HepG2 (cell line): ENCODE results near the gene ARHGAP45. TPM values are rescaled to one million over a fixed set of nuclear protein-coding genes. Genes with fewer than 3 reads are reported as not detected.

Experiments used
- ASH2L ChIP-seq: fragments of 300-600, 200-600 bp; sonication (generic); IDR thresholded peaks from 2 replicates; pipeline ENCODE4 v1.7.0; 2017; ENCODE audit warnings: low read depth, mild to moderate bottlenecking, moderate library complexity, mixed read lengths, low read length; ENCODE audit not compliant: insufficient read length
- FOXP1 ChIP-seq, 2 experiments: fragments of 450-650 bp in 1 of 2; IDR thresholded peaks; 2 replicates each; pipeline ENCODE4 v1.6.1; 2017 to 2018; ENCODE audit warnings: antibody characterized with exemption in 1 of 2
- MBD4 ChIP-seq: IDR thresholded peaks from 2 replicates; pipeline ENCODE4 v1.6.1; 2012; ENCODE audit warnings: low read length, inconsistent platforms, borderline replicate concordance
- NFYC ChIP-seq: IDR thresholded peaks from 2 replicates; pipeline ENCODE4 v1.6.1; 2016; ENCODE audit warnings: missing genetic modification reagents, missing compliant biosample characterization
- PAWR ChIP-seq: sonication (generic); formaldehyde crosslinking; IDR thresholded peaks from 2 replicates; pipeline ENCODE4 v1.4.0; 2020; ENCODE audit warnings: missing genetic modification reagents, mild to moderate bottlenecking, borderline replicate concordance
- PHF21A ChIP-seq: sonication (generic); formaldehyde crosslinking; IDR thresholded peaks from 2 replicates; pipeline ENCODE4 v1.5.0; 2020; ENCODE audit warnings: mild to moderate bottlenecking, missing genetic modification reagents
- SAP130 ChIP-seq: IDR thresholded peaks from 2 replicates; pipeline ENCODE4 v1.6.1; 2016; ENCODE audit warnings: low read depth
- SIX4 ChIP-seq: sonication (generic); formaldehyde crosslinking; IDR thresholded peaks from 2 replicates; pipeline ENCODE4 v1.4.0; 2020; ENCODE audit warnings: missing genetic modification reagents
- ZFX ChIP-seq: sonication (generic); formaldehyde crosslinking; IDR thresholded peaks from 2 replicates; pipeline ENCODE4 v1.4.0; 2020; ENCODE audit warnings: mild to moderate bottlenecking, low read depth, missing genetic modification reagents, moderate library complexity
- ZNF777 ChIP-seq: sonication (generic); formaldehyde crosslinking; IDR thresholded peaks from 2 replicates; pipeline ENCODE4 v1.4.0; 2020; ENCODE audit warnings: missing genetic modification reagents
- polyA plus RNA-seq, 8 experiments: library from polyadenylated mRNA; depleted of rRNA in 3 of 8; stranded (reverse) in 7 of 8; unstranded in 1 of 8; fragments of >200 nt; fragmentation: Illumina TruSeq in 4 of 8; extraction: Trizol in 4 of 8; gene quantifications; 2 replicates each; pipeline versions ENCODE4 v1.2.1 to v1.2.3, GENCODE V29; 2011 to 2016; ENCODE audit warnings: low read depth in 4 of 8, missing spikeins in 1 of 8, mixed read lengths in 1 of 8; ENCODE audit not compliant: insufficient read depth in 1 of 8
- total RNA-seq, 5 experiments: library from RNA; depleted of rRNA; stranded (reverse); fragments of >200 nt; fragmentation: Illumina TruSeq; extraction: Trizol; gene quantifications; 2 replicates each; pipeline ENCODE4 v1.2.3, GENCODE V29; 2016; ENCODE audit warnings: low read depth in 1 of 5
- TF ChIP-seq, protein P1 (sequence below): sonication (generic); IDR thresholded peaks from 2 replicates; pipeline ENCODE4 v1.6.1; 2016; ENCODE audit warnings: low read depth, borderline replicate concordance
- TF ChIP-seq, protein P2 (sequence below): sonication (generic); formaldehyde crosslinking; conservative IDR thresholded peaks from 2 replicates; pipeline ENCODE4 v1.4.0; 2020; ENCODE audit warnings: mild to moderate bottlenecking, missing genetic modification reagents, moderate library complexity
- TF ChIP-seq, protein P3 (sequence below): sonication (generic); formaldehyde crosslinking; IDR thresholded peaks from 2 replicates; pipeline ENCODE4 v1.8.1; 2023; ENCODE audit warnings: missing genetic modification reagents, inconsistent platforms, borderline replicate concordance
- TF ChIP-seq, protein P4 (sequence below): sonication (generic); formaldehyde crosslinking; IDR thresholded peaks from 2 replicates; pipeline ENCODE4 v1.5.0; 2020; ENCODE audit warnings: missing genetic modification reagents
- TF ChIP-seq, protein P5 (sequence below): sonication (generic); formaldehyde crosslinking; IDR thresholded peaks from 2 replicates; pipeline ENCODE4 v1.4.0; 2020; ENCODE audit warnings: mild to moderate bottlenecking, missing genetic modification reagents

The ARHGAP45 gene
- total and polyA plus RNA-seq, 2 of the 13 experiments (the other 11 are each of a cell fraction or from before 2014, with no cell fraction given): 0.84 to 32.0 TPM

DNA sequence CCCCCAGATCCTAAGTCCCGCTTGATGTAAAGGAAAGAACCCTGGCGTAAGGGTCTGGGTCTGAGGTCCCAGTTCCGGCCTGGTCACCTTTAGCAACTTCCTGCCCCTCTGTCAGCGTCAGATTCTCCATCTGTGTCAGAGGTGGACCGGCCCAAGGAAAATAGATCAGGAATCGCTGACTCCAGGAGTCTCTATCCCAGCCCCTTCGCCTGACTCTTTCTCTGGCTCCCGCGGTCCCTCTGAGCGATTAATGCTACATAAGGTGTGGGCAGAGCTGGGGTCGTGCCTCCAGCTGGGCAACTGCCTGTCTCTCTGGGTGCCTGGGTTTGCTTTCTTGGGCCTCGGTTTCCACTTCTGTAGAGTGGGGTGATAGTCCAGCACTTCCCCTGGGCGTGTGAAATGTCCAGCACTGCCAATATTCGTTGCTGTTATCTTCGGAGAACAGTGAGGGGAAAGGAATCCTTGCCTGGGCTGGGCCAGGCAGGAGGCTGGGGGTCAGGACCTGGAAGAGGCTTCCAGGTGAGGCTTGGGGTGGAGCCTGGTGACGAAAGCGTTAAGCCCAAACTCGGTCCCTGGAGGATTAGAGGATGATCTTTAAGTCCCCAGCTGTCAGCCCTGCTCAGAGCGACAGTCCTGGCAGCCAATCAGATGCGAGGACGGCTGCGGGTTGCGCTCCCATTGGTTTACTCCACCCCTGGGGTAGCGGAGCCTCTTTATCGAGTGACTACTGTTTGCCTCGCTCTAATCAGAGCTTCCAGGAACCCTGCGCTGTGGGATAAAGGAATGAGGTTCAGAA is 26.3 kb upstream of the ARHGAP45 start (continued):
- TF ChIP-seq FOXP1 (IDR thresholded peaks at IDR 0.05) (no peak), FOXP1 (CRISPR knock-in tag; IDR thresholded peaks at IDR 0.05) (no peak), MBD4 (no peak), ZFX (CRISPR knock-in tag) (peak; percentile 36; the same call in 1 of the 2 replicates), ZNF777 (CRISPR knock-in tag) (no peak), SIX4 (no peak), PAWR (CRISPR knock-in tag) (no peak), SAP130 (CRISPR knock-in tag) (peak; percentile 73), PHF21A (CRISPR knock-in tag) (peak; percentile 58; the same call in 1 of the 2 replicates), ASH2L (peak; percentile 30), NFYC (peak; percentile 98)
- TF ChIP-seq, protein P1, sequence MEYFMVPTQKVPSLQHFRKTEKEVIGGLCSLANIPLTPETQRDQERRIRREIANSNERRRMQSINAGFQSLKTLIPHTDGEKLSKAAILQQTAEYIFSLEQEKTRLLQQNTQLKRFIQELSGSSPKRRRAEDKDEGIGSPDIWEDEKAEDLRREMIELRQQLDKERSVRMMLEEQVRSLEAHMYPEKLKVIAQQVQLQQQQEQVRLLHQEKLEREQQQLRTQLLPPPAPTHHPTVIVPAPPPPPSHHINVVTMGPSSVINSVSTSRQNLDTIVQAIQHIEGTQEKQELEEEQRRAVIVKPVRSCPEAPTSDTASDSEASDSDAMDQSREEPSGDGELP: peak; percentile 95
- TF ChIP-seq, protein P2, sequence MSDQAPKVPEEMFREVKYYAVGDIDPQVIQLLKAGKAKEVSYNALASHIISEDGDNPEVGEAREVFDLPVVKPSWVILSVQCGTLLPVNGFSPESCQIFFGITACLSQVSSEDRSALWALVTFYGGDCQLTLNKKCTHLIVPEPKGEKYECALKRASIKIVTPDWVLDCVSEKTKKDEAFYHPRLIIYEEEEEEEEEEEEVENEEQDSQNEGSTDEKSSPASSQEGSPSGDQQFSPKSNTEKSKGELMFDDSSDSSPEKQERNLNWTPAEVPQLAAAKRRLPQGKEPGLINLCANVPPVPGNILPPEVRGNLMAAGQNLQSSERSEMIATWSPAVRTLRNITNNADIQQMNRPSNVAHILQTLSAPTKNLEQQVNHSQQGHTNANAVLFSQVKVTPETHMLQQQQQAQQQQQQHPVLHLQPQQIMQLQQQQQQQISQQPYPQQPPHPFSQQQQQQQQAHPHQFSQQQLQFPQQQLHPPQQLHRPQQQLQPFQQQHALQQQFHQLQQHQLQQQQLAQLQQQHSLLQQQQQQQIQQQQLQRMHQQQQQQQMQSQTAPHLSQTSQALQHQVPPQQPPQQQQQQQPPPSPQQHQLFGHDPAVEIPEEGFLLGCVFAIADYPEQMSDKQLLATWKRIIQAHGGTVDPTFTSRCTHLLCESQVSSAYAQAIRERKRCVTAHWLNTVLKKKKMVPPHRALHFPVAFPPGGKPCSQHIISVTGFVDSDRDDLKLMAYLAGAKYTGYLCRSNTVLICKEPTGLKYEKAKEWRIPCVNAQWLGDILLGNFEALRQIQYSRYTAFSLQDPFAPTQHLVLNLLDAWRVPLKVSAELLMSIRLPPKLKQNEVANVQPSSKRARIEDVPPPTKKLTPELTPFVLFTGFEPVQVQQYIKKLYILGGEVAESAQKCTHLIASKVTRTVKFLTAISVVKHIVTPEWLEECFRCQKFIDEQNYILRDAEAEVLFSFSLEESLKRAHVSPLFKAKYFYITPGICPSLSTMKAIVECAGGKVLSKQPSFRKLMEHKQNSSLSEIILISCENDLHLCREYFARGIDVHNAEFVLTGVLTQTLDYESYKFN (CRISPR knock-in tag): 0 out of 2 replicates have a peak, but pooled peaks have one; percentile 31
- TF ChIP-seq, protein P3, sequence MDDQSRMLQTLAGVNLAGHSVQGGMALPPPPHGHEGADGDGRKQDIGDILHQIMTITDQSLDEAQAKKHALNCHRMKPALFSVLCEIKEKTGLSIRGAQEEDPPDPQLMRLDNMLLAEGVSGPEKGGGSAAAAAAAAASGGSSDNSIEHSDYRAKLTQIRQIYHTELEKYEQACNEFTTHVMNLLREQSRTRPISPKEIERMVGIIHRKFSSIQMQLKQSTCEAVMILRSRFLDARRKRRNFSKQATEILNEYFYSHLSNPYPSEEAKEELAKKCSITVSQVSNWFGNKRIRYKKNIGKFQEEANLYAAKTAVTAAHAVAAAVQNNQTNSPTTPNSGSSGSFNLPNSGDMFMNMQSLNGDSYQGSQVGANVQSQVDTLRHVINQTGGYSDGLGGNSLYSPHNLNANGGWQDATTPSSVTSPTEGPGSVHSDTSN (CRISPR knock-in tag): peak; percentile 81; the same call in 1 of the 2 replicates
- TF ChIP-seq, protein P4, sequence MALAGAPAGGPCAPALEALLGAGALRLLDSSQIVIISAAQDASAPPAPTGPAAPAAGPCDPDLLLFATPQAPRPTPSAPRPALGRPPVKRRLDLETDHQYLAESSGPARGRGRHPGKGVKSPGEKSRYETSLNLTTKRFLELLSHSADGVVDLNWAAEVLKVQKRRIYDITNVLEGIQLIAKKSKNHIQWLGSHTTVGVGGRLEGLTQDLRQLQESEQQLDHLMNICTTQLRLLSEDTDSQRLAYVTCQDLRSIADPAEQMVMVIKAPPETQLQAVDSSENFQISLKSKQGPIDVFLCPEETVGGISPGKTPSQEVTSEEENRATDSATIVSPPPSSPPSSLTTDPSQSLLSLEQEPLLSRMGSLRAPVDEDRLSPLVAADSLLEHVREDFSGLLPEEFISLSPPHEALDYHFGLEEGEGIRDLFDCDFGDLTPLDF (CRISPR knock-in tag): no peak
- TF ChIP-seq, protein P5, sequence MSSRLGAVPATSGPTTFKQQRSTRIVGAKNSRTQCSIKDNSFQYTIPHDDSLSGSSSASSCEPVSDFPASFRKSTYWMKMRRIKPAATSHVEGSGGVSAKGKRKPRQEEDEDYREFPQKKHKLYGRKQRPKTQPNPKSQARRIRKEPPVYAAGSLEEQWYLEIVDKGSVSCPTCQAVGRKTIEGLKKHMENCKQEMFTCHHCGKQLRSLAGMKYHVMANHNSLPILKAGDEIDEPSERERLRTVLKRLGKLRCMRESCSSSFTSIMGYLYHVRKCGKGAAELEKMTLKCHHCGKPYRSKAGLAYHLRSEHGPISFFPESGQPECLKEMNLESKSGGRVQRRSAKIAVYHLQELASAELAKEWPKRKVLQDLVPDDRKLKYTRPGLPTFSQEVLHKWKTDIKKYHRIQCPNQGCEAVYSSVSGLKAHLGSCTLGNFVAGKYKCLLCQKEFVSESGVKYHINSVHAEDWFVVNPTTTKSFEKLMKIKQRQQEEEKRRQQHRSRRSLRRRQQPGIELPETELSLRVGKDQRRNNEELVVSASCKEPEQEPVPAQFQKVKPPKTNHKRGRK: no peak
